GM12878 (cell line): ENCODE results near the gene NOVA2. TPM values are rescaled to one million over a fixed set of nuclear protein-coding genes. Genes with fewer than 3 reads are reported as not detected.

ENCODE experiments used
- ATAC-seq: fragments of 200-7000 bp; cut with Tn5 transposase; 3 replicates; pipeline ENCODE4 v1.9.1; 2020; ENCODE audit warnings: mild to moderate bottlenecking, moderate library complexity
- BruUV-seq: library from RNA; stranded (reverse); fragments of 400-500 nt; replicated peaks from 2 replicates; lab custom pipeline; 2021; lab: Mats Ljungman, UMichigan
- CTCF ChIA-PET: fragments of 300-600 bp; sonication (Branson Sonifier 250); formaldehyde crosslinking; extraction: SDS; loops from one replicate; lab custom pipeline; 2021; ENCODE audit warnings: inconsistent platforms; lab: Yijun Ruan, JAX
- POLR2A ChIA-PET: fragments of 350-600 bp; formaldehyde crosslinking; extraction: SDS; loops from one replicate; lab custom pipeline; 2021; ENCODE audit warnings: inconsistent platforms; lab: Charles Lee
- RAD21 ChIA-PET: fragments of 300-600 bp; sonication (Branson Sonifier 250); formaldehyde crosslinking; loops from one replicate; lab custom pipeline; 2023; ENCODE audit warnings: antibody characterized with exemption; ENCODE audit not compliant: unreplicated experiment; lab: Charles Lee
- SMC1A ChIA-PET: fragments of 300-600 bp; sonication (Branson Sonifier 250); formaldehyde crosslinking; loops from one replicate; lab custom pipeline; 2023; ENCODE audit not compliant: unreplicated experiment, uncharacterized antibody; lab: Charles Lee
- DNase-seq: peaks from one replicate; pipeline ENCODE4 v3.0.0-alpha.2; 2011; ENCODE audit warnings: low read depth, low spot score
- FAIRE-seq: peaks from 3 replicates; lab custom pipeline; 2011; peaks lifted over from hg19 to GRCh38; lab: Jason Lieb, UNC
- H2AFZ ChIP-seq: 2 replicates; pipeline ENCODE4 v1.6.0; 2011; ENCODE audit warnings: low read depth, low read length, control low read depth; ENCODE audit not compliant: control insufficient read depth
- H3K27ac ChIP-seq: 2 replicates; pipeline ENCODE4 v1.5.1; 2011; ENCODE audit warnings: control low read depth; ENCODE audit not compliant: control insufficient read depth, insufficient read depth
- H3K27me3 ChIP-seq, 2 experiments: replicated peaks in 1 of 2; 2 replicates each; pipeline versions ENCODE4 v1.6.0 to v1.6.1; 2011; ENCODE audit warnings: low read length in 1 of 2; ENCODE audit not compliant: control insufficient read depth in 2 of 2, insufficient read depth in 2 of 2
- H3K36me3 ChIP-seq, 2 experiments: 2 replicates each; pipeline ENCODE4 v1.5.1; 2011; ENCODE audit warnings: low read length in 1 of 2; ENCODE audit not compliant: control insufficient read depth in 2 of 2, insufficient read depth in 2 of 2
- H3K4me1 ChIP-seq: 2 replicates; pipeline ENCODE4 v1.6.1; 2011; ENCODE audit warnings: mild to moderate bottlenecking, low read length, moderate library complexity, mixed read lengths; ENCODE audit not compliant: control insufficient read depth, insufficient read depth
- H3K4me2 ChIP-seq: 2 replicates; pipeline ENCODE4 v1.6.0; 2011; ENCODE audit warnings: control low read depth; ENCODE audit not compliant: control insufficient read depth, insufficient read depth
- H3K4me3 ChIP-seq: fragments of 200-600 bp; sonication (generic); 2 replicates; pipeline ENCODE4 v1.5.1; 2016
- H3K79me2 ChIP-seq: 2 replicates; pipeline ENCODE4 v1.6.0; 2011; ENCODE audit warnings: low read length; ENCODE audit not compliant: control insufficient read depth, insufficient read depth
- H3K9ac ChIP-seq: 2 replicates; pipeline ENCODE4 v1.8.0; 2011; ENCODE audit warnings: low read length, control low read depth, mixed read lengths; ENCODE audit not compliant: control insufficient read depth, insufficient read depth
- H3K9me3 ChIP-seq: replicated peaks from 3 replicates; pipeline ENCODE4 v1.5.1; 2011; ENCODE audit warnings: mild to moderate bottlenecking, low read length; ENCODE audit not compliant: control insufficient read depth, insufficient read depth
- H4K20me1 ChIP-seq: 2 replicates; pipeline ENCODE4 v1.6.0; 2011; ENCODE audit not compliant: control insufficient read depth, insufficient read depth
- KAT2A ChIP-seq: conservative IDR thresholded peaks from 2 replicates; pipeline ENCODE4 v1.6.1; 2011; ENCODE audit warnings: low read depth, low read length; ENCODE audit not compliant: control insufficient read depth
- NBN ChIP-seq: fragments of 450-650 bp; IDR thresholded peaks from 2 replicates; pipeline ENCODE4 v1.6.1; 2016
- NR2C1 ChIP-seq: fragments of 450-650 bp; IDR thresholded peaks from 2 replicates; pipeline ENCODE4 v1.6.1; 2017; ENCODE audit warnings: antibody characterized with exemption, mild to moderate bottlenecking, moderate library complexity
- SMARCA5 ChIP-seq: fragments of 450-650 bp; IDR thresholded peaks from 2 replicates; pipeline ENCODE4 v1.6.1; 2017; ENCODE audit warnings: mild to moderate bottlenecking
- SRF ChIP-seq, 2 experiments: IDR thresholded peaks; 2 replicates each; pipeline ENCODE4 v1.6.1; 2011; ENCODE audit warnings: low read depth in 2 of 2, low read length in 2 of 2, mild to moderate bottlenecking in 1 of 2, moderate library complexity in 1 of 2
- WGBS: methylation state at CpG from one replicate; pipeline ENCODE4 v1.1.6; 2016; ENCODE audit warnings: low lambda C conversion rate; ENCODE audit not compliant: insufficient replicate concordance, insufficient coverage; ENCODE audit errors: missing lambda C conversion rate; 5-methylcytosine and 5-hydroxymethylcytosine counted together
- in situ Hi-C: fragments of 300-500 bp; cut with MboI; formaldehyde crosslinking; loops from 9 replicates; pipeline ENCODE4 v1.14.3; 2018; ENCODE audit warnings: mixed read lengths
- intact Hi-C: fragments of 100-400 bp; cut with micrococcal nuclease; formaldehyde crosslinking; loops from one replicate; pipeline ENCODE4 v1.14.2; 2022; ENCODE audit not compliant: unreplicated experiment
- polyA plus RNA-seq, 11 experiments: library from polyadenylated mRNA; depleted of rRNA in 4 of 11; unstranded in 6 of 11; stranded (reverse) in 5 of 11; fragments of >200 nt; fragmentation: Nextera tagmentation in 4 of 11; fragmentation: Illumina TruSeq in 1 of 11; extraction: Ambion mirVana in 4 of 11; extraction: Trizol in 1 of 11; gene quantifications; 1 replicate in 1 of 11; 2 replicates in 10 of 11; pipeline versions ENCODE4 v1.2.1 to v1.2.3, GENCODE V29; 2011 to 2016; ENCODE audit warnings: inconsistent platforms in 2 of 11, missing spikeins in 2 of 11, low read depth in 1 of 11
- total RNA-seq, 4 experiments: library from RNA; depleted of rRNA in 3 of 4; stranded (reverse); fragments of >200 nt in 3 of 4; fragmentation: Illumina TruSeq in 1 of 4; extraction: Trizol in 1 of 4; gene quantifications; 2 replicates each; pipeline versions ENCODE4 v1.2.1 to v1.2.3, GENCODE V29; 2013 to 2021

Gene NOVA2
- total and polyA plus RNA-seq, 10 of the 15 experiments (the other 5 are each of a cell fraction or from before 2014, with no cell fraction given) = under 0.01 to 0.44 (median 0.03) TPM; not detected in 4

GRCh38 chr19:45990113-45990728, 16.6 kb upstream of the NOVA2 start:
- WGBS = 57% methylated on average over 12 of the region's 12 CpGs
- POLR2A ChIA-PET = no interaction called here
- in situ Hi-C loops (no loop called here), intact Hi-C loops (loop anchor here (10.0 kb wide), 1 partner anchor 175 kb away; the partner anchor contains the start of gene RSPH6A)
- CTCF ChIA-PET = no interaction called here
- no peak overlapping the region for H3K4me2 ChIP-seq
- no peaks in the 10 kb centered on the region; a peak in 1 of 4 replicates for H3K27me3 ChIP-seq
- RAD21 ChIA-PET = no interaction called here
- H3K36me3 ChIP-seq = no peaks in the 10 kb centered on the region
- SMC1A ChIA-PET = no interaction called here
- no peak for TF ChIP-seq KAT2A
- no peak for DNase-seq
- BruUV-seq = no TSS peak
- H3K9me3 ChIP-seq = no peaks in the 10 kb centered on the region
- no peaks in the 10 kb centered on the region for H3K79me2 ChIP-seq
- FAIRE-seq = no peak
- no peak for ATAC-seq
- no peaks in the 10 kb centered on the region for H4K20me1 ChIP-seq
- H2AFZ ChIP-seq = no peak overlapping the region
- no peak overlapping the region for H3K9ac ChIP-seq
- no peak overlapping the region for H3K4me3 ChIP-seq
- H3K4me1 ChIP-seq = no peaks in the 10 kb centered on the region
- no peak overlapping the region for H3K27ac ChIP-seq

GRCh38 chr19:45985321-45985720, 11.7 kb upstream of the NOVA2 start:
- no peaks in the 10 kb centered on the region for H3K9me3 ChIP-seq
- H2AFZ ChIP-seq = no peak overlapping the region
- POLR2A ChIA-PET = interaction anchor here (0.7 kb wide), 1 partner anchor 1268 kb away, joined by 10 read pairs; no protein-coding TSS in a partner anchor
- no peaks in the 10 kb centered on the region for H3K79me2 ChIP-seq
- ATAC-seq (no peak), FAIRE-seq (no peak), DNase-seq (no peak)
- H3K27ac ChIP-seq = no peak overlapping the region
- H3K27me3 ChIP-seq = no peaks in the 10 kb centered on the region; a peak in 2 of 4 replicates
- in situ Hi-C loops = no loop called here
- CTCF ChIA-PET = no interaction called here
- intact Hi-C loops = no loop called here
- BruUV-seq = no TSS peak
- RAD21 ChIA-PET = no interaction called here
- no peak overlapping the region for H3K4me3 ChIP-seq
- no peaks in the 10 kb centered on the region for H3K36me3 ChIP-seq
- SMC1A ChIA-PET = no interaction called here
- WGBS = 45% methylated on average over 7 of the region's 7 CpGs
- H3K9ac ChIP-seq = no peak overlapping the region
- H4K20me1 ChIP-seq = no peaks in the 10 kb centered on the region
- no peaks in the 10 kb centered on the region for H3K4me1 ChIP-seq
- TF ChIP-seq SMARCA5 = no peak
- no peak for TF ChIP-seq SRF (IDR thresholded peaks at IDR 0.05; ENCODE audit: low read depth in 2 of 2, low read length in 2 of 2)
- no peak for TF ChIP-seq NBN
- no peak for TF ChIP-seq NR2C1
- no peak overlapping the region for H3K4me2 ChIP-seq
